GM19023 (cell line): ENCODE measurements around the gene OTUD7B.
A peak's percentile ranks its signal among the peaks of the same experiment; 100 is the strongest.
"Not testable (repeated sequence)": the region's sequence is repeated elsewhere in the genome, so short reads cannot be mapped to it uniquely, and the experiment has no call there.

Source experiments
- ATAC-seq: cut with Tn5 transposase; IDR thresholded peaks from one replicate; pipeline ENCODE4 v1.9.1; 2021; ENCODE audit warnings: mild to moderate bottlenecking, moderate library complexity; ENCODE audit not compliant: unreplicated experiment

The OTUD7B gene

DNA sequence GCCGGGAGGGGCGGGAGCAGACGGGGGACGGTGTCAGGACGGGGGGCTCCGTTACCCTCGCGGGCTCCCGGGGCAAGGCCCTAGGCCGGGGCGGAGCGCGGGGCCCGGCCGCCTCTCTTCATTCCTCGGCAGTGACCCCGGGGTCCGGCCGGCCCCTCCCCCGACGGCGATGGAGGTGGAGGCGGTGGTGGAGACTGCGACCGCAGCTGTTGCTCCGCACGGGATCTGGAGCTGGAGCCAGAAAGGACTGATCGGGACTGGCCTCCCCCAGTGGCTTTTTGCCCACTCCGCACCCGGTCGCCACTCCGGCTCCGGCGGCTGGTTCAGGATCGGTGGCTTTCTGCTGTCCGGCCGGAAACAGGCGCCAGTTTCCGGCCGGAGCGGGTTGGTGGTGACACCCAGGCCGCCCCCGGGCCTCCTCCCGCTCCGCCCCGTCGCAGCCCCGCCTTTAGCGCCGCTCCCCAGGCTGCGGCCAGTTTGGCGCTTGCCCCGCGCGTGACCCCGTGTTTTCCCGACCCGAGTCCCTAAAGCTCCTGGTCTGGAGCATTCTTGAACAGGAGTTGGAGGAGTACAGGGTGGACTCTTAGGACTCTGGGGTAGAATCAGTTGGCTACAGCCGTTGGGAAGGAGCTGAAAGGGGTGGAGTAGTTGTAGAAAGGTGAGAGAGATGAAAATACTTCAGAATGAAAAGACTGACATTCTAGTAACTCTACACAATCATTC is at the start of gene OTUD7B:
OTUD7B (minus strand) TSS at position 334 of the 723 bp plus-strand sequence. CDS start 33,216 bp downstream, outside the sequence.
- ATAC-seq, result peak; percentile 87

DNA sequence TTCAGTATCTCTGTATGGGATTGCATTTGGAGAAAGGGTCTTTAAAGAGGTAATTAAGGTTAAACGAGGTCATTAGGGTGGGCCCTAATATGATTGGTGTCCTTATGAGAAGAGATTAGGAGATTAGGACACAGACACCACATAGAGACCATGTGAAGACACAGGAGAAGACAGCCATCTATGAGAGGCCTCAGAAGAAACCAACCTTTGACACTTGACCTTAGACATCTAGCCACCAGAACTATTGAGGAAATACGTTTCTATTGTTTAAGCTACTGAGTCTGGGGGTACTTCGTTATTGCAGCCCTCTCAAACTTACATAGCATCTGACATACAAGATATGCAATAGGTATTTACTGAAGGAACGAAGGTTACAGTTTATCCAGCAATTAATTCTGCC is 49.7 kb upstream of the OTUD7B start:
- no peak for ATAC-seq

DNA sequence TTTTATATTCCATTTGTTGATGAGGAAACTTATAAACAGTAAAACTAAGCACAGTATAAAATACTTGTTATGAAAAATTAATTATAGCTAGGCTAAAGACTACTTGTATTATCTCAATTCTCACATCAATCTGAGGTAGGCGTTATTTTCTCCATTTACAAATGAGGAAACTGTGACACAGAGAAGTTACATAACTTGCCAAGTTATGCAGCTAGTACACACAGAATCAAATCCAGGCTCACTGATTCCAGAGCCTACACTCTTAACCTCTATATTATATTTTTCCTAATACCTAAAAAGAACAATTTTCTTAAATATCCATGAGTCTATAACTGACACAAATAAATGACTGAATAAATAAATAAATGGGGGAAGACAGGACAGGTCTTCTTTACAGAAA is 45.9 kb upstream of the OTUD7B start:
- no peak for ATAC-seq

DNA sequence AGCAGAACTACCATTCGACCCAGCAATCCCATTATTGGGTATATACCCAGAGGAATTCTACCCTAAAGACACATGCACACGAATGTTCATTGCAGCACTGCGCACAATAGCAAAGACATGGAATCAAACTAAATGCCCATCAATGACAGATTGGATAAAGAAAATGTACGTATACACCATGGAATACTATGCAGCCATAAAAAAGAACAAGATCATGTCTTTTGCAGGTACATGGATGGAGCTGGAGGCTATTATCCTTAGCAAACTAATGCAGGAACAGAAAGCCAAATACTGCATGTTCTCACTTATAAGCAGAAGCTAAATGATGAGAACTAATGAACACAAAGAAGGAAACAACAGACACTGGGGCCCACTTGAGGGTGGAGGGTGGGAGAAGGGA is 45.0 kb upstream of the OTUD7B start:
- not testable (repeated sequence) for ATAC-seq

DNA sequence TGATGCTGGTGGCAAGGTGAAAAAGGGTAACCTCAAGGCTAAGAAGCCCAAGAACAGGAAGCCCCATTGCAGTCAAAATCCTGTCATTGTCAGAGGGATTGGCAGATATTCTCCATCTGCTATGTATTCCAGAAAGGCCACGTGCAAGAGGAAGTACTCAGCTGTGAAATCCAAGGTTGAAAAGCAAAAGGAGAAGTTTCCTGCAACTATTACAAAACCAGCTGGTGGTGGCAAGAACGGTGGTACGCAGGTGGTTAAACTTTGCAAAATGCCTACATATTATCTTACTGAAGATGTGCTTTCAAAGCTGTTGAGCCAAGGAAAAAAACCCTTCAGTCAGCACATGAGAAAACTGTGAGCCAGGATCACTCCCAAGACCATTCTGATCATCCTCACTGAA is 43.4 kb upstream of the OTUD7B start:
- no peak for ATAC-seq

DNA sequence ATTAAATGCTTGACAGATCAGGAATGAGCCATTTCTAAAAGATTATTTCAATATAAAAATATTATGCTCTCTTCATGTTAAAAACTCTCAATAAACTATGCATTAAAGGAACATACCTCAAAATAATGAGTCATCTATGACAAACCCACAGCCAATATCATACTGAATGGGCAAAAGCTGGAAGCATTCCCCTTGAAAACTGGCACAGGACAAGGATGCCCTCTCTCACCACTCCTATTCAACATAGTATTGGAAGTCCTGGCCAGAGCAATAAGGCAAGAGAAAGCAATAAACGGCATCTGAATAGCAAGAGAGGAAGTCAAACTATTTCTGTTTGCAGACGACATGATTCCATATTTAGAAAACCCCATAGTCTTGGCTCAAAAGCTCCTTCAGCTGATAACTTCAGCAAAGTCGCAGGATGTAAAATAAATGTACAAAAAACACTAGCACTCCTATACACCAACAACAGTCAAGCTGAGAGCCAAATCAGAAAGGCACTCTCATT is 41.4 kb upstream of the OTUD7B start:
- ATAC-seq, result not testable (repeated sequence)

DNA sequence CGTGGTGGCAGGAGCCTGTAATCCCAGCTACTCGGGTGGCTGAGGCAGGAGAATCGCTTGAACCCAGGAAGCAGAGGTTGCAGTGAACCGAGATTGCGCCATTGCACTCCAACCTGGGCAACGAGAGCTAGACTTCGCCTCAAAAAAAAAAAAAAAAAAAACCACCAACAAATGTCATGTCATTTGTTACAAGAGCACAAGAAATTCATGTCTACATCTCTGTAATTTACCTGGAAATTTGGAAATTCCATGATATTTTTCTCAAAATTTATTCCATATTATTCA is 40.5 kb upstream of the OTUD7B start:
- no peak for ATAC-seq

DNA sequence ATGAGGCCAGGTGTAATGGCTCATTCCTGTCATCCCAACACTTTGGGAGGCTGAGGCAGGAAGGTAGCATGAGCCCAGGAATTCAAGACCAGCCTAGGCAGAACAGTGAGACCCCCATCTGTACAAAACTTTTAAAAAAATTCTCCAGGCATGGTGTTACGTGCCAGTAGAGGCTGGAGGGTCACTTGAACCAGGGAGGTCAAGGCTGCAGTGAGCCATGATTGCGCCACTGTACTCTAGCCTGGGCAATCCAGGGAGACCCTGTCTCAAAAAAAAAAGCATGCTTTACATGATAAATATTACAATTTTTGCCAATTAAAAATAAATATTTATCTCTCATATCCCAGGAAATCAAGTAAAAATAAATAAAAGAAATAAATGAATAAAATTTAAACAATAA is 39.4 kb upstream of the OTUD7B start:
- no peak for ATAC-seq

DNA sequence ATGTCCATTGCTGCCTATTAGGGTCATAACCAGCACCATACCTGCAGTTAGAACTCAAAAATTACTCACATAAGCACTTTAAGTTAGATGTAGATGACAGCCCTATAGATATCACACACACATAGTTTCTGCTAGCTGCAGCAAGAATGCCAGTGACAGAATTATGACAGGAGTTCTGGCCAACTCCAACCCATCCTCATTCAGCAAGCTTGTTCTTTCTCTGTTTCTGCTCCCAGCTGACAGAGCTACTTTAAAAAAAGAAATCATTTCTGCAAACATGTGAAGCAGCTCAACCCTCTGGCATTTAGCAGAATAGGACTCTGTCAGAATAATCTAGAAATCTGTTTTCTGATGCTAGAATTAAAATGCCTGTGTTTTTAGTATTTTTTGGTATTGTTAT is 23.8 kb upstream of the OTUD7B start:
- ATAC-seq, result no peak

DNA sequence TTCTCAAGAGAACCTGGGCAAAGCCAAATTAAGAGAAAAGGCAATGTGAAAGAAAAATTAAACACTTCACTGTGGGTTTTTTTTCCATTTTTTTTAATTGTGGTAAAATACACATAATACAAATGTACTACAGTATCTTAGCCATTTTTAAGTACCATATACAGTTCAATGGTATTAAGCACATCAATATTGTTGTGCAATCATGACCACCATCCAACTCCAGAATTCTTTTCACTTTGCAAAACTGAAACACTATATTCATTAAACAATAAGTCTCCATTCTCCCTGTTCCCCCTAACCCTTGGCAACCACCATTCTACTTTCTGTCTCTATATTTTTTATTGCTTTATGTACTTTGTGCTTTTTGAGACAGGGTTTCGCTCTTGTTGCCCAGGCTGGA is 17.8 kb upstream of the OTUD7B start:
- no peak for ATAC-seq

DNA sequence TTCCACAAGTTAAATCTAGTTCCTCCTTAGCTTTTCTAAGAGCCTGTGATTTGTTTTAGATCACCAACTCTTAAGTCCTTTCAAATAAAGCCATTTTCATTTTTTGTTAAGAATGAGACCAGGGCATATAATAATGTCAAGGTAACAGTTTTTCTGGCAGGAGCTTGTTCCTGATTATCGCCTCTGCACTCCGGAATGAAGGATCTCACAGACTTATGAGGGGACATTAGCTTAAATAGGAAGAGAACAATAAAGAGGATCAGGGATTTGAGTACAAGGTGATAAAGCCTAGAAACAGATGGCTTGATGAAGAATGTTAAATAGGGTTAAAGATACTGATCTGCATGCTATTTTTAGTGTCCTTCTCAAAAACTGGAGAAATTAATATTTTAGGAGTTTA is 13.6 kb upstream of the OTUD7B start:
- no peak for ATAC-seq

DNA sequence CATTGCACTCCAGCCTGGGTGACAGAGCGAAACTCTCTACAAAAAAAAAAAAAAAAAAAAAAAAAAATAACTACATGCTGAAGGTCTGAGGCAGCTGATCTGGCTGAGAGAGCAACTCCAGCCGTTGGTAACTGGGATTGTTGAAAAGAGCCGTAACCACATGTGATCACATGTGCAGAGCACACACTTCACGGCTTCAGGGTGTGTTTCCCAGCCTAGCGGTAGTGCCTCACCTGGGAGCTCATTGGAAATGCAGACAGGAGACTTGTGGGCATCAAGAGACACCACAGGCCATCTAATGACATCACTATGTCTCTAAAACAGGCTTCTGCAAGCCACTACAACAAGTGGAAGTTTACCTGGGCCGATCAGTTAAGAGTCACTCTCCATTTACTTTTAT is 11.8 kb upstream of the OTUD7B start:
- ATAC-seq, result no peak

DNA sequence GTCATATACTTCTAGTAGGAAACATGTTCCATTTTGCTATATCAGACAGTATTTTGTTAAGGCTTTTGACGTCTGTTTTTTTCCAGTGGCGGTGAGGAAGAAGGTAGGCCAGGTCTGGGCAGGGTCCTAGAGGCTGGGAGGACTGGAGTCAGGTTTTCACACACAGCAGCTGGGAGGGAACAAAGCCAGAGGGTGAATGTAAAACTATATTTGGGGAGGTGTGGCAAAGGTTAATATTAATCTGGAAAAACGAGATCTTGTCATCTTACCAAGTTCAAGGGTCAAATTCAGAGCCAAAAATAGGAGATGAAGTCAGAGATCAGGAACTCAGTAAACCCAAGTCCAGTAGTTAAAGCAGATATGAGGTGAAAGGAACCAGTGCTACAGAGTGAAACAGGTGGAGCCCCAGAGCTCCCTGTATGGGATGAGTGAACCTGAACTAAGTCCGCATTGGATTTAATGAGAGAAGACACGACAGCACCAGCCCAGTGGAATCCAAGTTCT is 10.7 kb upstream of the OTUD7B start:
- no peak for ATAC-seq

DNA sequence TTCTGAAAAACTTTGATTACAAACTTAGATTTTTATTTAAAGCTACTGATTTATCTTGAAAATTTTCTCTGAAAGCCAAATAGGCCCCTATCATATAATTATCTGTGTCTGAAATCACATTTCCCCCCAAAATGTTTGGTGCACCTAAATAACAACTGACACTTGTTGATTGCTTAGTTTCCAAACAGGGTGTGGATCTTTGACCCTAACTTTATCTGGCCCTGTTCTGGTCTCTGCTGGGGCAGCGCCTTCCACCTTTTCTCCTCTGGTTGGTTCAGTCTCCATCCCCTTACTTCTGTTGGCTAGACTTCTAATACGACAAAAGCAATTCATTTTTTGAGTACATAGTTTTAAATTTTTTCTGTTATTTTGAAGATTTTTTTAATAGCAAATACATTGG is 10.2 kb upstream of the OTUD7B start:
- no peak for ATAC-seq

DNA sequence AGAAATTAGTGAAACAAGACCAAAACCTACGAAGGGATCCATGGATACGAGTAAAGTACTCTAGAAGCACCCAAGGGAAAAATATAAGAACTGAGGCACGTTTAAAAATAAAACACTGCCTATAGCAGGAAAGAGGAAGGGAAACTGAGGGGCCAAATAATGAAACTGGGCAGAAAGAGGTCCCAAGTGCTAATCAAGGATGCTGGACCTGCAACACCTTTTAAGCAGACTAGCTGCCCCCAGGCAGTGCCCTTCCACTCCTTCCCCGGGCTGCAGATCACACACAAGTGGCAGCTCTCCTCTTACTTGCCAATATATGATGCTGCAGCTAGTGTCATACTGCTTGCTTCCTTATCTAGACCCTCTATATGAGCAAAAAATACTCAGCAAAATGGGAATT is 7.6 kb upstream of the OTUD7B start:
- no peak for ATAC-seq

DNA sequence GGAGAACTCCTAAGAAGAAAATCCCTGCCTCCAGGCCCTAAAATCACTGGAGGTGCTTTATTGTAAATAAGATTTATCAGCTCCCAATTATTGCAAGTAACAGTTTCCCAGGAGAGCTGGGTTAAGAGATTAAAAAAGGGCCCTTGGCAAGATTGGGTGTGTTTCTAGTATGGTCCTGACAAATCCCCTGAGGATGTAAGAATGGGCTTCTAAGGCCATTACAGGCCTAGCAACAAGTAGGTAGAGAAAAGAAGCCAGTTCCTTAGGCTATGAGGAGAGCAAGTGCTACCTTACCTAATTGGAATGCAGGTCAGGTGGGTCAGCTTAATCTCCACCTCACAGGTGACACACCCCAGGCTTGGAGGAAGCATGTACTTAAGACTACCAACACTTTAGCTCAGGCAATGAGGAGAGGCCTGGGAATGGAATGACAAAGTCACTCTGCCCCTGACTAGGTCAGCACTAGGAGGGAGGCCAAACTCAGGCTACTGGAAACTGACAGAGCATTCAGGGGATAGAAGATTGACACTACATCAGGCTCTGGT is 6.8 kb upstream of the OTUD7B start:
- ATAC-seq, result no peak

DNA sequence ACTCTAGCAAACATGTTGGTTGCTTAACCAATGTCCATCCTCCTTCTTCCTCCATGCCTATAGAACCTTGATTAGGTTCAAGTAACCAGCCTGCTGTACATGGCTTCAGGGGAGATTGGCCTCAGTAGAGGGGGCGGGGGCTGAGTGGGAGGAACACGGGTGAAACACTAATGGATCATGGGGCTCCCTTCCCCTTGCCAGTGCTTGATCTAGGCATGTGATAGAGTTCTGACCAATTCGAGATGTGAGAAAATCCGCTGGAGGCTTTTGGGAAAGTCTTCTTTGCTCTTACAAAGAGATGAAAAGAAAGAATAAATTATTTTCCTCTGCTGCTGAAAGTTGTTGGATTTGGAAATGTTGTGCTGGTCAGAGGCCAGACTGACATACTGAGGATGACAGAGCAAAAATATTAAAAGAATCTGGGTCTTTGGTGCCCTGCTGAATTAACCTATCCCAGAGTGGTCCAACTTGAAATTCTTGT is 5.2 kb upstream of the OTUD7B start:
- no peak for ATAC-seq

DNA sequence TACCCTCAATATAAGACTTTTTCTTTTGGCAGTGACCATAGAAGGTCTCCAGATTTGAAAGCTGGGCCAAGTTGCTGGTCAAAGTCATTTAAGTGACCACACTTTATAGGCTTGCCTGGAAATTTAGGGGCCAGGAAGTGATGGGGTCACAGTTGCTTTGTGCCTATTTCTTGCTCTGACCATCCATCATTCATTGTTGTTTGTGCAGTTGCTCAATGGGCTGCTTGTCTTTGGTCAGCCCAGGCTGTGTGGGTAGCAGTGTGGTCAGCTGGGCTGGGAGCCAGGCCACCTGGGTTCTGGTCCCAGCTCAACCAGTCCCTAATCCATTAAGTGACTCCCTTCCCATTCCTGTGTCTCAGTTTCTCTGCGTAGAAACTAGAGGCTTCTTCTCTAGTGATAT is 2.1 kb upstream of the OTUD7B start:
- no peak for ATAC-seq

DNA sequence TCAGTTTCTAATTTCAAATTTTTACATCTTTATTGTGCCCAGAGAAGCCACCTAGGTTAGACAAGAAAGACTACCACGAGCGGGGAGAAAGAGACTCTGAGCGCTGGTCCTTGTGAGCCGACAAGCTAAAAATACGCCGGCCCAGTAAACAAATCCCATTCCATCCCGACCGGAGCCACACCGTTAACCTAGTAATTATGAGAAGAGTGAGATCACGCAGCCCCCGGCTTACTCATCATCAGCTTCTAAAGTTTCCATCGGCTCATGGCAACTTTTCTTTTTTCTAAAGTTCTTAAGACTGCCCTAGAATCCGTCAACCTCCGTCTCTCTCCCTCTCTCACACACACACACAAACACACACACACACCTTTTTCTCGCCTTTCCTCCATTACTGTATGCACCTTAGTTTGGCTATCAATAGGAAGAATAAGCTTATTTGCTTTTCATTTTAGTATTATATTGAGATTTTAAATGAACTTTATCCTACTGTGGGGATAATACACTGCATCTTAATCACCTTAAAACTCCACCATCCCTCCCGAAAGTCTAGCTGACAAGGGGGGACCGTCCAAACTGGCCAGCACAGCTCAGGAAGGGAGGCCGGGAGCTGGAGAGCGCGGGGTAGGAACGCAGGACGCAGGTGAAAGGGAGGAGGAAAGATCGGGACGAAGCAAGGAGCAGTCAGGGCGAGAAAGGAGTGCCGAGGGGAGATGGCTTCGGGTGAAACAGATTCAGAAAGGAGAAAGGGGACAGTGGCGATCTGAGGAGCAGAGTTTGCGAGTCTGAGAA is 728 bp downstream of the OTUD7B start:
- ATAC-seq, result peak; percentile 14

DNA sequence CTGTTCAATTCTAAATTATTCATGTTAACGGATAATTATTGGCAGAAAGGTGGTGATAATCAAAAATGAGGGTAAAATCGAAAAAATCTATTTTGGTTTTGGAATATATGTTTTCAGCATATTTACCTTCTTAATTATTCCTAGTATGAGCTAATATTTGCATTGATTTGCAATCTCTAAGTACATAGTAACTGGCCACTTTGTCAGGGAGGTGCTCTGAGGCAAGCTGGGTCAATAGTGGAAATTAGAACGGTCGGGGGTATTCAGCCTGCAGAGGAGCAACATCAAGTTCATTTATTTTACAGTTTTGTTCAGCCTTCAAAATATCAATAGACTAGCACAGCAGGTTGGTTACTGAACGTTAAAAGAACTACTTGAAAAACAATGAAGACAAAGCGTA is 1.8 kb downstream of the OTUD7B start:
- ATAC-seq, result no peak

DNA sequence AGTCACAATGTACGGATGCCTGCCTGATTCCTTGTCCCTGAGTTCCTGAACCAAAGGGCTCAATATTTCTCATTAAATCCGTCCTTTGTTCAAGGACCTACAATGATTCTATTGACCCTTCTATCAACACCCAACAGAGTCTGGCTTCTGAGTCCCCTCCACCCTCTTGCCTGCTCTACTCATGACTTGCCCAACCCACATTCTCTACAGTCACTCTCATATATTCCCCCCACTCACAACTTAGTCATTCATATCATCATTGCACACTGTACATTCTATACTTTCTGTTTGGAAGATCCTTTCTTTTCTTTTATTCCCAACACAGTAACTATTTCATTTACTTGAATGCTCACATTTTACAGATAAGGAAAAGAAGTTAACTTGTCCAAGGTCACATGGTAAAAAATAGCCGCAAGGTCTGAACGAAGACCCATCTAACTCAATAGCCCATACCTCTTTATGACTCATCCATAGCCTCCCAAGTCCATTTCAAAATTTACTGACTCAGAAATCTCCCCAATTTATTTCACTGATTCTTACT is 3.6 kb downstream of the OTUD7B start:
- ATAC-seq, result no peak

DNA sequence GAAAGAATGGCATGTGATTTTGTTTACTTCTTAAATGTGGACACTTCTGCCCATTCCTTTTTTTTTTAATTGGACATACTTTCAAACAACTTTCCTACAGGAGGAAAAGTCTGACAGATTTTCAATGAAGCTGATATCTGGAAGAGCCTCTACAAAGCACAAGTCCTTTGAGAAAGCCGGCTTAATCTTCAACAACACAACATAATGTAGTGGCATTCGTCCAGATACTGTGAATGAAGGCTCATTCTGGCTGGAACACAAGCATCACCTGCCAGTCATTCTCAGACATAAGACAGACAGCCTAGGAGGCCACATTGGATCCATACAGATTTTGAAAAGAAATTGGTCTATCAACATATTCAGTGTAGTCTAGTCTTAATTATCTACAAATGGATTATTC is 4.9 kb downstream of the OTUD7B start:
- ATAC-seq, result no peak
